IgD-negative memory B cell (primary cell): Measurements from ENCODE around the gene CELF1. TPM values are rescaled to one million over a fixed set of nuclear protein-coding genes. Genes with fewer than 3 reads are reported as not detected.

Experiments used
- H3K27ac Mint-ChIP-seq, 3 donors: one replicate each; pipeline ENCODE4 v1.8.0; 2020 to 2022; ENCODE audit warnings: mild to moderate bottlenecking in 3 of 3, mixed read lengths in 3 of 3, moderate library complexity in 1 of 3
- H3K27me3 Mint-ChIP-seq: one replicate; pipeline ENCODE4 v1.8.0; 2021; ENCODE audit warnings: mixed read lengths
- H3K36me3 Mint-ChIP-seq: one replicate; pipeline ENCODE4 v1.8.0; 2020; ENCODE audit warnings: mild to moderate bottlenecking, mixed read lengths
- H3K4me1 Mint-ChIP-seq, 3 donors: one replicate each; pipeline ENCODE4 v1.8.0; 2020 to 2022; ENCODE audit warnings: mixed read lengths in 3 of 3, mild to moderate bottlenecking in 1 of 3
- H3K4me3 Mint-ChIP-seq, 4 donors: one replicate each; pipeline ENCODE4 v1.8.0; 2020 to 2022; ENCODE audit warnings: mild to moderate bottlenecking in 4 of 4, mixed read lengths in 4 of 4, moderate library complexity in 3 of 4
- H3K9me3 Mint-ChIP-seq, 3 donors: one replicate each; pipeline ENCODE4 v1.8.0; 2020 to 2021; ENCODE audit warnings: mixed read lengths in 3 of 3, mild to moderate bottlenecking in 1 of 3
- polyA plus RNA-seq: library from polyadenylated mRNA; unstranded; fragments of 300-500 nt; fragmentation: Illumina TruSeq; gene quantifications from one replicate; pipeline ENCODE4 v1.2.3, GENCODE V29; 2021

Gene CELF1
- polyA plus RNA-seq, result 78.6 TPM

DNA sequence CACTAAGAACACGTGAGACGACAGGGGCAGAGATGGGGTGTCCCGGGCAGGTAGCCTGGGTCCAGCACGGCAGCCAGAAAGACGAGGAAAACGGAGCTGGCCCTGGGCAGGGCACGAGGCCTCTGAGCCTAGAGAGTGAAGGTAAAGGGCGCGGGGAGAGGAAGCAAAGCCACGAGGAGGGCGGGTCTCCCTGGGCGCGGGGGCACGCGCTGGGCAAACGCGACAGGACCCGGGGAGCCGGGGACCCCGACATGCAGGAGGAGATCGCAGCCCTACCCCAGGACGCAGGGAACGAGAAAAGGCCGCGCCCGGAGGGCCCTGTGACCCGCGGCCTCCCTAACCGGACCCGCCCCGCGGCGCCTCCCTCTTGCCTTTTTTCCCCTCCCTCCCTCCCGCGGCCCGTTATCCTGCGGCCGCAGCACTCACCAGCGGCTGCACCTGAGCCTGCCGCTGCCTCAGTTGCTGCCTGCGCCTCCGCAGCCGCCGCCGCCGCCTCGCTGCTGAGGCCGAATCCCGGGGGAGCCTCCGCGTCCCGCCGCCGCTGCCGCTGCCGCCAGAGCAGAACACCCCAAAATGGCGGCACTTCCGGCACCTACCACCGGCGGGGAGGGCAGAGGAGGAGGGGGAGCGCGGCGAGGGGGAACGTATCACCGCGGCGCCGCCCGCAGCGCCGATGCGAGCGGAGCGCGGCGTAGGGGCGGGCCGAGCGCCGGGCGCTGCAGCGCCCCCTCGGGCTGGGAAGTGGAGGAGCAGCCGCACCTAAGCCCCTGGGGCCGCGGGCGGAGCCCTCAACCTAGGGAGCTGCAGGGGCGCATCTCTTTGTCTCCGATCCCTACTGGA lies at the start of gene CELF1:
Gene CELF1, minus strand, starts transcription at position 567 of the 840 bp plus-strand sequence. CDS start 53,609 bp downstream, outside the sequence.
- Mint-ChIP-seq H3K4me3 (peak within 1 kb of the TSS; percentile 96 to 98 (median 97)), H3K36me3 (no peaks in the 10 kb centered on the region), H3K27ac (peak within 1 kb of the TSS; percentile 92 to 98 (median 97)), H3K9me3 (no peaks in the 10 kb centered on the region), H3K27me3 (no peaks in the 10 kb centered on the region), H3K4me1 (peaks cover 25 to 32% (median 30%) of the 10 kb centered on the region in 3 donors)

DNA sequence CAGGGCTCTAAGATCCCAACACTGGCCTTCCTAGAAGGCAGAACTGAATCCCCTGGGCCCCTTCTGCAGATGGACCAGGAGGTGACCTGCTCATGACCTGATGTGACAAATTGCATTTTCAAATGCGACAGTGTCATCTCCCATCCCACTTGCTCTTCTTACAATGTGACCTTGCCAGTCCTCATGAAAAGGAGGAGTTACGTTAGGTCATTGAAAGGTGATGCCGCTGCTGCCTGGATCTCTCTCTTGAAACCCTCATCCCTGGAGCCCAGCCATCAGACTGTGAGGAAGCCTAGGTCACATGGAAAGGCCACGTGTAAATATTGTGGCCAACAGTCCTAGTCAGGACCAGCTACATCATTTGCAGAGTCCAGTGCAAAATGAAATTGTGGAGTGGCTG lies 47.0 kb upstream of the CELF1 start:
- H3K4me1 Mint-ChIP-seq, result no peaks in the 10 kb centered on the region
- no peak overlapping the region for H3K27ac Mint-ChIP-seq

DNA sequence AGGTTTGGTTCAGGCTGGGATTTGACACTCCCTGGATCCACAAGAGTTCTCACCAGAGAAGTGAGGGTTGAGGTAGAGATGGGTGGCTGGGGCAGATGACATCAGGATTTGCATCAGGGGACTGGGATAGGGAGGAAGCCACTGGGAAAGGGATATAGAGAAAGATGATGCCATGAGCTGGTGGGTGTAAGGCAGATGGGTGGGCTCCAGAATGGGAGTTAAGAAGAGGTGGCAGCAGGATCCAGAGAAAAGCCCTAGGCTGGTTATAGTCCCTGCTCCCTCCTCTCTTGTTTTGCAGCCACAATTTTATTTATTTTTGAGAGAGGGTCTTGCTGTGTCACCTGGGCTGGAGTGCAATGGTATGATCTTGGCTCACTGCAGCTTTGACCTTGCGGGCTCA lies 43.0 kb upstream of the CELF1 start:
- Mint-ChIP-seq H3K4me3 (peak overlapping the region in 1 of 4 donors; percentile 17), H3K9me3 (peaks cover 0 to 1% (median 0%) of the 10 kb centered on the region in 3 donors), H3K27me3 (peaks cover 22% of the 10 kb centered on the region), H3K36me3 (peaks cover 5% of the 10 kb centered on the region), H3K4me1 (no peaks in the 10 kb centered on the region), H3K27ac (peak overlapping the region in 1 of 3 donors; percentile 67)

More for the DNA sequence above, 47.0 kb upstream of the CELF1 start:
- H3K27me3 Mint-ChIP-seq, result no peaks in the 10 kb centered on the region
- no peak overlapping the region for H3K4me3 Mint-ChIP-seq
- H3K36me3 Mint-ChIP-seq, result peaks cover 4% of the 10 kb centered on the region
- no peaks in the 10 kb centered on the region for H3K9me3 Mint-ChIP-seq

DNA sequence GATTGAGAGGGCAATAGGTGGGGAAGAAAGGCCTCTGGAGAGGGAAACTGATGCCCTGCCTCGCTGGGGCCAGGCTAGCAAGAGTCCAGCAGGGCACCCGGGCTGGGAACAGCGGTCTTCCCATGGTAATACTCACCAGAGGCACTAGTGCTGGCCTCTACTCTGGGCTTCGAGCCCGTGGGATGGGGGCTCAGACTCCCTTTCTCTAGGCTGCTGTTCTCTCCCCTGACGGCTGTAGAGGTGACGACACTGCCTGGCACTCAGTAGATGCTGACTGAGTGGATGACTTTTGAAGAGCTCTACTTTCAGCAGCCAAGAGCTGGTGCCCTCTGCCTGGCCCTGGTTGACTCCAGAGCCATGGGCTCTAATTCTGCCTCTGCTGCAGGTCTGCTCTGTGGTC lies 42.1 kb upstream of the CELF1 start:
- Mint-ChIP-seq H3K27ac (no peak overlapping the region), H3K36me3 (peaks cover 5% of the 10 kb centered on the region), H3K4me1 (no peaks in the 10 kb centered on the region), H3K9me3 (peaks cover 0 to 1% (median 0%) of the 10 kb centered on the region in 3 donors), H3K27me3 (peaks cover 22% of the 10 kb centered on the region), H3K4me3 (no peak overlapping the region)

GRCh38 chr11:47593934-47594855 lies 41.3 kb upstream of the CELF1 start, which contains the start of gene C1QTNF4:
Gene C1QTNF4, minus strand, starts transcription at chr11:47594411. Its CDS starts 3,601 bp downstream, at chr11:47590810.
- no peaks in the 10 kb centered on the region for H3K4me1 Mint-ChIP-seq
- peak within 1 kb of the TSS in 1 of 4 donors; percentile 83 for H3K4me3 Mint-ChIP-seq
- no peak within 1 kb of the TSS for H3K27ac Mint-ChIP-seq
- peaks cover 22% of the 10 kb centered on the region for H3K27me3 Mint-ChIP-seq
- H3K9me3 Mint-ChIP-seq, result peaks cover 0 to 1% (median 0%) of the 10 kb centered on the region in 3 donors
- H3K36me3 Mint-ChIP-seq, result peaks cover 3% of the 10 kb centered on the region

DNA sequence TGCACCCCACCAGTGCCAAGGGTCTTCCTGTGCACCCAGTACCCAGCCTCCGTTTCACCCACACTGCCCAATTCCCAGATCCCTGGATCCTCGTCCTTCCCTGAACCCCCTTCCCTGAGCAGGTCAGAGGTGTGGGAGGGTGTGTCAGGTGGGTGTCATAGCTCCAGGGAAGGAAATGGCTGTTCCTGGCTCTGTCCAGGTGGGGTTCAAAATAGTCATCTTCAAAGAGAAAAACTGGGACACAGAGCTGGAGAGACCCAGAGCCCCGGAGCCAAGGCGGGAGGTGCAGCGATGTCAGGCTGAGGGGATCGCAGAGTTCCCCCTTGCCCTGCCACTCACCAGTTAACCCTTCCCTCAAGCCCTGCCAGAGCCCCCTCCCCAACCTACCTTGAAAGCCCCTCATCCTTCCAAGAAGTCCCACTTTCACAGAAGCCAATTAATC lies 40.6 kb upstream of the CELF1 start:
- no peaks in the 10 kb centered on the region for H3K4me1 Mint-ChIP-seq
- H3K27me3 Mint-ChIP-seq, result peaks cover 22% of the 10 kb centered on the region
- no peak overlapping the region for H3K27ac Mint-ChIP-seq
- H3K9me3 Mint-ChIP-seq, result peaks cover 0 to 1% (median 0%) of the 10 kb centered on the region in 3 donors
- peaks cover 1% of the 10 kb centered on the region for H3K36me3 Mint-ChIP-seq
- peak overlapping the region in 1 of 4 donors; percentile 83 for H3K4me3 Mint-ChIP-seq

DNA sequence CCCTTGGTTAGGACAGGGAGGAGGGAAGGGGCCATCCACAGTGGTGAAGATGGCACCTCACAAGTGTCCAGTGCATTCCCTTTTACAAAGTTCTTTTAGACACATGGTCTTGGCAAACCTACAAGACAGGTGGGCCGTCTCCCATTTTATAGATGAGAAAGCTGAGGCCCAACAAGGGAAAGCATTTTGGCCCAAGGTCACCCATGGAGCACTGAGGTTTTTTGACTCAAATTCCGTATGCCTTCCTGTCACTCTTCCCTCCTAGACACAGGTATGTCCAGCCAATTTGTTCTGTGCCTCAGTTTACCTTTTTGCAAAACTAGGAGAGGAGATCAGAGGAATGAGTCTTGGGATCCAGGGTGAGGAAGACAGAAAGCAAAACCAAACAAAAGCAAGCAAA lies 40.0 kb upstream of the CELF1 start:
- Mint-ChIP-seq H3K9me3 (peaks cover 0 to 1% (median 0%) of the 10 kb centered on the region in 3 donors), H3K4me3 (no peak overlapping the region), H3K4me1 (no peaks in the 10 kb centered on the region), H3K27me3 (peaks cover 22% of the 10 kb centered on the region), H3K36me3 (peaks cover 1% of the 10 kb centered on the region), H3K27ac (no peak overlapping the region)

DNA sequence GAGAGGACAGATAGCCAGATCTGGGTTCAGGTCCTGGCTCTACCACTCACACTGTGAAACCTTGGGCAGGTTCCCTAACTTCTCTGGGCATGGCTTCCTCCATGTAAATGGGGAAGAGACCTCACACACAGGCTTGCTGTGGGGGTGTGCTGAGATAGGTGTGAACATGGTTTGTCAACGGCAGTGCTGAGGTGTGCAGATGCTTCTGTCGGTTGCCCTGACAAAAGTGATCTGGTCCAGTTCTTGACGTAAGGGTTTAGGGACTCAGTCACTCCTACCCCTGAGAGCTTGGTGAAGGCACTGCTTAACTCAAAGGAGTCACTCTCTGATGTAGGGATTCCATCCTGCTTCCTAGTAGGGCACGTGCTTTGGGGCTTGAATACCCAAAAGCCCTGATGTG lies 39.3 kb upstream of the CELF1 start:
- Mint-ChIP-seq H3K9me3 (peaks cover 0 to 1% (median 0%) of the 10 kb centered on the region in 3 donors), H3K4me3 (no peak overlapping the region), H3K4me1 (no peaks in the 10 kb centered on the region), H3K36me3 (peaks cover 1% of the 10 kb centered on the region), H3K27ac (no peak overlapping the region), H3K27me3 (peaks cover 22% of the 10 kb centered on the region)

- Mint-ChIP-seq H3K4me3 (no peak overlapping the region), H3K36me3 (peaks cover 1% of the 10 kb centered on the region), H3K27me3 (peaks cover 22% of the 10 kb centered on the region), H3K27ac (no peak overlapping the region), H3K4me1 (no peaks in the 10 kb centered on the region), H3K9me3 (peaks cover 0 to 1% (median 0%) of the 10 kb centered on the region in 3 donors)
These were observed 38.8 kb upstream of the CELF1 start for GRCh38 chr11:47591764-47592163.

DNA sequence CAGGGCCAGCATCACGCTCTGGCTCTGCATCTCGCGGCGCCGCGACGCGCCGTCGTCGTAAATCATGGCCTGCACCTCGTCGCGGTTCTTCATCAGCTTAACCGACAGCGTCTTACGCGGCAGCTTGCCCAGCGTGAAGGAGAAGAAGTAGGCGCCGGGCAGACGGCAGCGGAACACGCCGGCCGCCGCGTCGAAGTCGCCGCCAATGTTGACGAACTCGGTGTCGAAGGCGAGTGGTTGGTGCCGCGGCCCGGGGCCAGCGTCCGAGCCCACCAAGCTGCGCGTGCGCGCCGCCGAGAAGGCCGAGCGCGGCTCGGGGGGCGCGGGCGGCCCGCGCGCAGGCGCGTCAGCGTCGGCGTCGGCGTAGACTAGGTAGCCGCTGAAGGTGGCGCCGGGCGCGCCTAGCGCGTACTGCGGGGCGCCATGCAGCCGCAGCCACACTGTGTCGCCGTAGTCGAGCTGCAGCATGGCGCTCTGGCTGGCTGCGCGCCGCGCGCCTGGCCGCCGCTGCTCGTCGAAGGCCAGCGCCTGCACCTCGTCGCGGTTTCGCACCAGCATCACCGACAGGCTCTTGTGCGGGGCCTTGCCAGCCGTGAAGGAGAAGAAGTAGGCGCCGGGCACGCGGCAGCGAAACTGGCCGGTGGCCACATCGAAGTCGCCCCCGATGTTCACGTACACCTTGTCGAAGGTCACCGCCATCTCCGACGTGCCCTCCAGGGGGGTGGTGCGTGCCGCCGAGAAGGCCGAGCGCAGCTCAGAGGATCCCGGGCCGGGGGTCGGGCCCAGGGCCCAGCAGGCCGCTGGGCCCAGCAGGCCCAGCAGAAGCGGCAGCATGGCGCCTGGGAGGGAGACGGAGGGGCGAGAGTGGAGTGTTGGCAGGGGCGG lies 37.3 kb upstream of the CELF1 start:
- Mint-ChIP-seq H3K27me3 (peaks cover 22% of the 10 kb centered on the region), H3K36me3 (peaks cover 1% of the 10 kb centered on the region), H3K4me1 (no peaks in the 10 kb centered on the region), H3K9me3 (peaks cover 0 to 1% (median 0%) of the 10 kb centered on the region in 3 donors), H3K4me3 (no peak overlapping the region), H3K27ac (no peak overlapping the region)

GRCh38 chr11:47589584-47589976 lies 36.6 kb upstream of the CELF1 start:
- Mint-ChIP-seq H3K36me3 (peaks cover 1% of the 10 kb centered on the region), H3K4me3 (no peak overlapping the region), H3K27me3 (peaks cover 19% of the 10 kb centered on the region), H3K27ac (no peak overlapping the region), H3K9me3 (peaks cover 0 to under 1% (median 0%) of the 10 kb centered on the region in 3 donors), H3K4me1 (no peaks in the 10 kb centered on the region)

GRCh38 chr11:47589118-47589517 lies 36.2 kb upstream of the CELF1 start:
- H3K4me3 Mint-ChIP-seq, result no peak overlapping the region
- no peaks in the 10 kb centered on the region for H3K4me1 Mint-ChIP-seq
- peaks cover 4% of the 10 kb centered on the region for H3K36me3 Mint-ChIP-seq
- no peaks in the 10 kb centered on the region for H3K9me3 Mint-ChIP-seq
- H3K27ac Mint-ChIP-seq, result no peak overlapping the region
- H3K27me3 Mint-ChIP-seq, result peaks cover 15% of the 10 kb centered on the region

DNA sequence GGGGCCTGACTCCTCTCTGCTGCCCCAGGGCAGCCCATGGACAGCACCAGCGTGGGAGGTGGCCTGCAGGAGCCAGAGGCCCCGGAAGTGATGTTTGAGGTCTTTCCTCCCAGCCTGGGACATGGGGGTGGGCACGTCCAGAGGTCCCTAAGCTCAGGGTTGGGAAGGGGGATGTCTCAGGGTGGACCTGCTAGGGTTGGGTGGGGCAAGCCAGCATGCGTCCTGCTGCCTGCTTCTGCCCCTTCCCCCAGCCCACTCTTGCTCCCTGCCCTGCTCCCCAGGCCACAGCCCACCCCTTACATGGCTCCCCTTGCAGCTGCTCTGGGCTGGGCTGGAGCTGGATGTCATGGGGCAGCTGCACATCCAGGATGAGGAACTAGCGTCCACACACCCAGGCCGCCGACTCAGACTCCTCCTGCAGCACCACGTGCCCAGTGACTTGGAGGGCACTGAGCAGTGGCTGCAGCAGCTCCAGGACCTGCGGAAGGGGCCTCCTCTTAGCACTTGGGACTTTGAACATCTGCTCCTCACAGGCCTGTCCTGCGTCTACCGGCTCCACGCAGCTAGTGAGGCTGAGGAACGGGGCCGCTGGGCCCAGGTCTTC lies 34.9 kb upstream of the CELF1 start:
- Mint-ChIP-seq H3K4me3 (no peak overlapping the region), H3K27ac (no peak overlapping the region), H3K9me3 (no peaks in the 10 kb centered on the region), H3K27me3 (peaks cover 5% of the 10 kb centered on the region), H3K36me3 (peaks cover 3% of the 10 kb centered on the region), H3K4me1 (no peaks in the 10 kb centered on the region)
